T-helper 1 cell (primary cell): ENCODE results near the gene RRBP1.
A peak's percentile ranks its signal among the peaks of the same experiment; 100 is the strongest.

Experiments used
- DNase-seq, 5 donors: peaks; one replicate each; pipeline ENCODE4 v3.0.0-alpha.2; 2012 to 2020

The RRBP1 gene

DNA sequence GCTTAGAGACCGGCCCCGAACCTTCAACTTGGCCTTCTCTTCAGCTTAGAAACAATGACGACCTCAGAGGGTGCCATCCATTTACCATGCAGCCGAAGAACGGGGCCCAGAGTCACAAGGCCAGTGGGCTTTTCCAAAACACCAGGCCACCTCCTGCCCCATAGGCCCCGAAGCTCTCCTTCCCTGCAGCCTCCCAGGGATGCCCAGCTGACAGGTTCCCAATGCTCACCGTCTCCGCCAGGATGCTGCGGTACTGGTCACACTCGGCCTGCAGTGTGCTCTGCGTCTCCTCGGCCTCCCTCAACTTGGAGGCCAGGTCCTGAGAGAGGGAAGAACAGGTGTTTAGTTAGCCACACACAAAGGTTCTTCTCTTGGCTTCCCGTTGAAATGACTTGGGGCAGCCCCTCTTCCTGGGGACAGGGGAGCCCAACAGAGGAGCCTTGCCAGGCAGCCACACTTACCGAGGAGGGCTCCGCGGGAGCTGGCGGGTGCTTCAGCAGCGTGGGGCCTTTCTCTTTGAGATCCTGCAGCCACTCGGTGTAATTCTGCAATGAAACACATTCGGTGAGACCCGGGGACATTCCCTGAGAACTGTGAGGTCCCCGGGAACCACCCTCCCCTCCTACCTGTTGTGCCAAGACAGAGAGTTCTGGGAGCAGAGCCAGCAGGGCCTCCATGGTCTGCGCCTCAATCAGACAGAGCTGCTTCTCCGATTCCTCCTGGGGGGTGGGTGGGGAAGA lies 60.6 kb downstream of the RRBP1 start:
- DNase-seq, result peak in 1 of 5 donors; percentile 11

DNA sequence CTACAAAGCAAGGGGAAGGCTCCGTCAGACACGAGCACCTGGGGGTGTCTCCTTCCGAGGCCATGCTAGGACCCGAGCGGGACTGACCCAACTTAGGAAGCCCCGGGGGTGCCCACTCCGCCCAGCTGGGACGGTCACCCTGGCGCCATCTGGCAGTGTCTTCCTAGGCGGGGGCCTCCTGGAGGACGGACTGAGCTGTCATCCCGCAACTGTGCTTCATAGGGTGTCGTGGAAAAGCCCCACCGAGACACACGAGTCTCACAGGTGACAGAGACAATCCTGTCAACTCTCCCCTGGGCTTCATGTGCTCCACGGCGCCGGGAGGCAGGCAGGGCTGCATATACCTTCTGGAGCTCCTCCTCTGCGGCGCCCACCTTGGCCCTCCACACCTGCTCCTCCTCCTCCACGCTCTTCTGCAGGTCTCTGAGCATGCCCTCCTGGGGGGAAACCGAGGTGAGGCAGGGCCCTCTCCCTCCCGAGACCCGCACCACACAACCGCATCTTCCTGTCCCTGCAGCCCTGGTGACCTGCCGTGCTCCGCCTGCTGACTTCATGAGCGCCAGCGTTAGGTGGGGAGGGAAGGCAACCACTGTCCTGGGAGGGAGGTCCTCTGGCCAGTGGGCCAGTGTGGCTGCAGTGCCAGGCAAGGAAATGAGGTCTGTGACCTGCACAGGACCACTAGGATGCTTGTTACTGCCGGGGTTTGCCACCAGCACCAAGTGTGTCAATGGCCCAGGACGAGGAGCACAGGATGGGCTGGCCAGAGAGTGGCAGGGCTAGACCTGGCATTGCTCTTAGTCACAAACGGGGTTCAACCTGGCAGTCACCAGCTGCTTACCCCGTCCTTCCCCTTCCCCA lies 61.4 kb downstream of the RRBP1 start:
- DNase-seq, result peak in 1 of 5 donors; percentile 11

DNA sequence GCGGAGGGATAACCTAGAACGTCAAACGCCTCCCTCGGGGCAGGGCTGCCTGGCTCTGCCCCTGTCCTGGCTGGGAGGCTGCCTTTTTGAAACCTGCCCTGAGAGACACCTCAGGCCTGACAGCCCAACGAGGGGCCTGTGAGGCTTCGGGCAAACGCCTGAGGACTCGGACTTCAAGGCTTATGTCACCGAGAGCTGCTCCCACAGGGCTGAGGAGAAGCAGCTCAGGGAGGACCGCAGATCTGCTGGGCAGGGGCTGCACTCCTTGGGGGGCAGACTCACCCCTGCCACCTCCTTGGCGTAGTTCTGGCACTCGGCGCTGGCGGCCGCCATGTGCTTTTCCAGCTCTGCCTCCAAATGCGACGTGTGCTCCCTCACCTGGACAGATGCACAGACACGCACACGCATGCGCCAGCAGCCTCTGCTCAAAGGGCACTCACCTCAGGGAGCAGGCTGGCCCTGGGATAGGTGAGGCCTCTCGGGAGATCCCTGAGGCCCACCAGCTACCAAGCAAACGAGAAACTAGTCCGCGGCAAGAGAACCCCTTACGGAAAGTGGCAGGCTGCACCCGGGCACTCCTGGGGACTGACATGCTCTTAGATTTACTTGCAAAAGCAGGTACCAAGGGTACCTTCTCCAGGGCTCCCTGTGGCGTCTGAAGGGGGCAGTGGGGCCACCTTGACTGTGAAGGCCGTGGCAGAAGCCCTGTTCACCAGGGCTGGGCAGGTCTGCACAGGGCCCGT lies 62.5 kb downstream of the RRBP1 start:
- peak in 1 of 5 donors; percentile 5 for DNase-seq

DNA sequence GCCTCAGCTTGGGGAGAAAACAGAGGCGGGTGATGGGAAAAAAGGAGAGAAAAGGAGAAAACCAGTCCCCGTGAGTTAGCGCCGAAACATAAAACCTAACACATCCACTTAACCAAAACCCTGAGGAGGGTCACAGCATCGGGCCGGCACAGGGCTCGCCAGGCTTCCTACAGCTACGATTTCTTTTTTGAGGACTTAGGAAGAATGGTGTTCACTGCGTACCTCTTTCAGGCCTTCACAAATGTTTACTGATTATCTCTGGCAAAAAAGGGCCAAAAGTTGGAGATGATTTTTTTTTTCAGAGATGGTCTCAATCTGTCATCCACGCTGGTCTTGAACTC lies 63.4 kb downstream of the RRBP1 start:
- no peak for DNase-seq

DNA sequence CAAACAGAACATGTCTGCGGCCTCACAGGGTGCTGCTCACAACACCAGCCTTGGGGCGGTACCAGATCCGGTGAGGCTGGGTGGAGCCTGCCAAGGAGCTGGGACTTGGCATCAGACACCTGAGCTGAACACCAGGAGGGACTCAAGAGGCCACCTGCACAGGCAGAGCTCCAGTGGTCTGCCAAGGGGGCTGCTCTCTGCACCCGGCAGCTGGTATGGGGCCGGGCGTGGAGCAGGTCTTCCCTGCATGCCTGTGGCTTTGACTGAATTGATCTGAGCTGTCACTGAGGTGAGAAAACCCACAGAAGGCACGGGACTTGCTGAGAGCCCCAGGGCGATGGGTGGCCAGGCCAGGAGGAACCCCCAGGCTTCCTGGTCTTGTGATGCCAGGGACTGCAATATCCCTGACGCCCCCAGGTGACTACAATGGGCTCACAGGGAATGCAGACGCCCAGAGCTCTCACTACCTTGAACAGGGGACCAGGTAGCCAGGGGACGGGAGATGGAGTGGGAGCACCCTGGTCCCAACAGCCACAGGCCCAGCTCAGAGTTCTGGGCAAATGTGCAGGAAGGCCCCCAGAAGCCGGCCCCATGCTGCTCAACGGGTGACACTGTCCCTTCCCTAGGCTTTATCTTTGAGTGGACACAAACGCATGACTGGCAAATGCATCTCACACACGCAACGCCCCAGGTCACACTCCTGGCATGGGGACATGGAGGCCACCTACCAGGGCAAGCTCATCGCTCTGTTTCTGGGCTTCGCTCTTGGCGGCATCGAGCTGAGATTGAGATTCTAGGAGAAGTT lies 64.0 kb downstream of the RRBP1 start:
- DNase-seq, result peak in 1 of 5 donors; percentile 8

DNA sequence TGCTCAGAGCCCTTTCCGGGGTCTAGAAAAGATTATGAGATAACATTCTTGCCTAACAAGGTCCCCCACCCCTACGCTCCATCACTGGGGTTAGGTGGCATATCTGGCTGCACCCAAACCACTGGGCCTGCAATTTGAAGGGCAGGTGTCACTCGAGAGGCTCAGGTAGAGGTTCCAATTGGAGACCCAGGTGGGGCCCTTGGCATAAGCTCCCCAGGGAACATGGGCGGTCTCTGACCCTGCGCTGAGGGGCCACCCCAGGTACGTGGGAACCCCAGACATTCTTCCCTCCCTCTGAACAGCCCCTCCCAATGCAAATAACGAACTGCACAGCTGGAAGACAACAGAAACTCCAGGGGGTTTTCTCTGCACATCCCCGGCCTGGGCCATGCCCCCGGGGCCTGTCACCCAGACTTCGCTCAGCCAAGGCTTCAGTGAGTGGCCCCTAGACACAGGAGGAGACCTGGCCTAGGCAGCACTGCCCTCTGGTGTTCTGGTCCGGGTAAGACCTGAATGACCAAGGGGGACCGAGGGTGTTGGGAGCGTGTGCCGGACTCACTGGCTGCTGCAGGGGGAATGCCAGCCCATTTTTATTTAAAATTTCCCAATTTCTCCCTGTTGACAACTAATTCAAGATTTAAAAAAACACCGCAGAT lies 64.7 kb downstream of the RRBP1 start:
- peak in 3 of 5 donors; percentile 22 to 32 (median 30) for DNase-seq

DNA sequence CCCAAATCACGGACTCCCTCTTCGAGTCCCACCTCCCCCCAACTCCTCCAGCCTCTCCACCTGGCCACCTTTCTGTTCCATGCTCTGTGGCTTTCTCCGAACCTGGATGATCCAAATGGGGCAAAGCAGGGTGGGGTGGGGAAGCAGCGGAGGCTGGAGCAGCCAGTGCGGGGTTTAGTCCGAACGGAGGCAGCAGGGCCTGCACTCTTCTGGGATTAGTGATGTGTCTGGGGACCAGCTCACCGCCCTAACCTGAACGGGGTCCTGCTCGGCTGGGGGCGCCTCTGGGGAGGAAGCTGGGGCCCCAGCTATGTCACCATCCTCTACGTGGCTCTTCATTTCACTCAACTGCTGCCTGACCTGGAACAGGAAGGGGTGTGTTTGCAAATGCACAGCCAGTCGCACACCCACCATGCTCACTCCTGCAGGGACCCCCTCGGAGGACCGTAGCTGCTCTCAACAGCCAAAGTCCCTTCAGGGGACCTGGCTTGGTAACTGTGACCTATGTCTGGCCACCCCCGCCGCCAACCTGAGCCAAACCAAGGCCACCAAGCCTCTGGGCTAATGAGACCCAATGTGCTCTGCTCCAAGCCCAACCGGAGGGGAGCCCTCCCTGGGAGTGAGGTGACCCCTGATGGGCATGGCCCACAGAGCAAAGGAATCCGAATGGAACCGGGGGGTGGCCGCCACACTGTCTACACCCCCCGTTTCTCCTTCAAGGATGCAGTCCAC lies 65.4 kb downstream of the RRBP1 start:
- peak in 1 of 5 donors; percentile 10 for DNase-seq

DNA sequence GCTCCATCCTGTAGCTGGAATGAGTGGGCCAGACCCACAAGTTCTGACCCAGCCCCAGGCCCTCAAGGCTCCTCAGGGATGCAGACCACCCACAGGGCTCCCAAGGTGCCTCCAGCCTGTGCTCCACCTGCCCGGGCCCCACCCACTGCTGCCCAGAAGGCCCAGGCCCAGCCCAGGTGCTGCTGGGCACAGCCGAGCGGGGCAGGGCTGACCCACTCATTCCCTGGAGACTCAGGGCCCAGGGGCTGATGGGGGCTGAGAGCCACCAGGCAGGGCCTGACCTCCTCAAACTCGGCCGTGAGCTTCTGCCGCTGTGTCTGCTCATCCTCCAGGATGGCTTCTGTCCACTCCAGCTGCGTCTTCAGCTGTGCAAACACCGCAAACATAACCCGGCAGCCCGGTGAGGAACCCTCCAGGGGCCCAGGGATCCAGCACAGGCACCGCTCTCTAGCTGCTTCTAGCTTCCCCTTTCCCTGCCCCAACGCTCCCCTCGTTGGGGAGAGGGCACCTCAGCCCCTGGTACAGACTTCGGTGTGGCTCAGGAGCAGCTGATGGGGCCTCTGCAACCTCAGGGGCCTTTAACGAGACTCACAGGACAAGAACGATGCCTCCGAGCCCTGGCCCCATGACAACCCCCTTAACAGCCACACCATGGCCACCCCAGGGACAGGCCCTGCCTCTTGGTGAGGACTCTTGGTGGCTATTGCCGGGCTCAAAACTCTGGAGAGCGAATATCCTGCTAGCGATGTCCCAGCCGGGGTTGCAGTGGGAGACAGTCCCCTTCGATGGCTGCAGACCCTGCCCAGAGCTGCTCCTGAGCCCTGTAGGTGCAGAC lies 66.2 kb downstream of the RRBP1 start:
- peak in 1 of 5 donors; percentile 11 for DNase-seq

DNA sequence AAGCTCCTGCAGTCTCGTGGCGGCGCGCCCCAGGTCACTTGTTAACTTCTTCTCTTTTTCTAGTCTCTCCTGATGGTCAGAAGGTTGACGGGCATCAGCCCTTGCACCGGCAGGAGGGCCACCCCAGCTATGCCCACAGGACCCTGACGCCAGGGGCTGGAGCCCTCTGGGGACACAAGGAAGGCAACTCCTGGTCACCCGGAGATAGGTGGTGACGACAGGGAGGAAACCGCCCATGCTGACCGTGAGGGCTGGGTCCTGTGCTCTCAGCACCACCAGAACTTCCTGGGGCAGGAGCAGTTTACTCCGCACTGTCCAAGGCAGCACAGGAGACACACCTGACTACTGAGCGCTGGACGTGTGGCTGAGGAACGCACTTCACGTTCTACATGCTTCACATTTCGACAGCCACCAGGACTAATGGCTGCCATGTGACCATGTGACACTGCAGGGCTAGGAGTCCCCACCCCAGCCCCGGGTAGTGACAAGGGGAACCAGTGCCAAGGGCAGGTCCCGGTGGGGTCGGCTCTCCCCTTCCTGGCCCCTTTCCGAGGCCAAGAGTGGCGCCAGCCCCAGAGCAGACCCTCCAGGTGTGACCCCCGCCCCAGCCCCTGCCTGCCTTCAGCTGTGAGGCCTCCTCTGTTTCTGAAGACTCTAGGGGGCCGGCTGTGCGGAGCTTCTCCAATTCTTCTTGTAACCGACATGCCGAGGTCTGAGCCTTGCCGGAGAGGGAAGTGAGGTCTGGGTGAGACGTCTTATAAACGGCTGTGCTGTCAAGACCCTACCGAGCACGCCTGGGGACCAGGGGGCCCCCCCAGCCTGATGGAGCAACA lies 67.0 kb downstream of the RRBP1 start:
- DNase-seq, result peak in 1 of 5 donors; percentile 12

DNA sequence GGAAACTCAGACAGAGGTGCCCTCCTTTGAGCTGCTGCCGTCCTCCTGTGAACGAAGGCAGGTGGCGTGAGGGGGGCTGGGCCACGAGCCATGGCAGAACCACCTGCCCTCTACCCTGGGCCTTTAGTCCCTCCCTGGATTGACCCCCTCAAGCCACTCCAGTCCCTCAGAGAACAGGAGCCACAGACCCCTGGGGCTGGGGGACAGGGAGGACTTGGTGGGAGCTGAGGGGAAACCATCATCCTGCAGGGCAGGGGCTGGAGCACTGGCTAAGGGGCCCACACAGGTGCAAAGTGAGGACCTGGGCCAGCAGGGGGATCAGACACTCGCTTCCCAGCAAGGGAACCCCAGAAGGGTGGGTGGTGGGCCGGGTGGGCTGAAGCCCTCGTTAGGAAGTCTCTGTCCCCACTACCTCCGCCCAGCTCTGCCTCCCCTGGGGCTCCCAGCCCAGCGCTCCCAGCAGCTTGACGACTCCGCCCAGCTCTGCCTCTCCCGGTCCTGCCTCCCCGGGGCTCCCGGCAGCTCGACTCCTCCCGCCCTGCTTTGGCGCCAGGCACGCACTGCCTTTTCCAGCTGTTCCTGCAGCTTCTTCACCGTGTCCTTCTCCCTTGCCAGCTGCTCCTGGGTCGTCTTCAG lies 67.7 kb downstream of the RRBP1 start:
- peak in 1 of 5 donors; percentile 5 for DNase-seq

DNA sequence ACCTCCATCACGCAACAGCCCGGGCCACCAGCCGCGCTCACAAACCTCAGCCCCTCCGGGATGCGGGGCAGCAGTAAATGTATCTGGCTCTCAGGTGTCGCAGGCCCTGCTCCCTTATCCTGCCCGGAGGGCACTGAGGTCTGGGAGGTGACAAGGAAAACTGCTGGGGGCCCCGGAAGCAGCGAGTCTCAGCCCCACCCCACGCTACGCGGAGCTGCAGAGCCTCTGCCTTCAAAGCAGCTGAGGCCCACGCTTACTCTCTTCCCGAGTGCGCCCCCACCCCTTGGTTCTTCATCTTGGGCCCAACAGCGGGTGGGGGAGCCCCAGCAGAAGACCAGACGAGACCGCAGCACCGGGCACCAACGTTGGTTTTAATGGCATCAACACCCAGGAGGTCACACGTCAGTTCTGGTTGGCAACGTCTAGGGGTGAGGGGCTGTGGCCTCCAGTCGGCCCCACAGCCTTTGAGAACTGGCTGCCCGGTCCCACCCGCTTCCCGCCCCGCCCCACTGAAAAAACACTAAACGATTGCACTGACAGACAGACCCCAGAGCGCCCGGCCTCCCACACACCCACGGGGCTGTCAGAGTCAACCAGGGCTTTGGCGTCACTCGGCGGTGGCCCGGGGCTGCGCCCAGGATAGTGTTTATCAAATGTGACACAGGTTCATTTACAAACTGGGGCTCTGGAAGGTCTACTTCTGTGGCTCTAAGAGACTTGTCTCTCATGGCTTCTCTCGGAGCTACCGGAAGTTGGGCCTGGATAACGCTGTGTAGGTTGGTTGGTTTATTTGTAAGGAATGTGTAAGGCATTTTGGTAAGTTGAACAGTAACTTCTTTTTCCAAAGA lies 68.5 kb downstream of the RRBP1 start:
- peak in 1 of 5 donors; percentile 12 for DNase-seq

DNA sequence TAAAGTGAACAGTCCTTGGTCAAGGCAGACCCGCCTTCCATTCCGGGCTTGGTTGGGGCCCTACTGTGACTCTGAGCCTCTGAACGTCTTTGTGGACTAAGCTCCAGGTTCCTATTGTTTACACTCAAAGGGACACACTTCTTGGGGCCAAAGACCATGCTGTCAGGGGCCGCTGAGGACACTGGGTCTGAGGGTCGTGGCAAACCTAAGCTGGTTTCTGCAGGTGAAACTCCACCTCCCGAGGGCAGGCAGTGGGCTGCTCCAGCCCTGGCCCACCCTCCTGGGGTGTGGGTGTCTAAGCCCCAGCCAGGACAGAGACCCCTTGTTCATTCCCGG lies 69.1 kb downstream of the RRBP1 start:
- DNase-seq, result no peak

DNA sequence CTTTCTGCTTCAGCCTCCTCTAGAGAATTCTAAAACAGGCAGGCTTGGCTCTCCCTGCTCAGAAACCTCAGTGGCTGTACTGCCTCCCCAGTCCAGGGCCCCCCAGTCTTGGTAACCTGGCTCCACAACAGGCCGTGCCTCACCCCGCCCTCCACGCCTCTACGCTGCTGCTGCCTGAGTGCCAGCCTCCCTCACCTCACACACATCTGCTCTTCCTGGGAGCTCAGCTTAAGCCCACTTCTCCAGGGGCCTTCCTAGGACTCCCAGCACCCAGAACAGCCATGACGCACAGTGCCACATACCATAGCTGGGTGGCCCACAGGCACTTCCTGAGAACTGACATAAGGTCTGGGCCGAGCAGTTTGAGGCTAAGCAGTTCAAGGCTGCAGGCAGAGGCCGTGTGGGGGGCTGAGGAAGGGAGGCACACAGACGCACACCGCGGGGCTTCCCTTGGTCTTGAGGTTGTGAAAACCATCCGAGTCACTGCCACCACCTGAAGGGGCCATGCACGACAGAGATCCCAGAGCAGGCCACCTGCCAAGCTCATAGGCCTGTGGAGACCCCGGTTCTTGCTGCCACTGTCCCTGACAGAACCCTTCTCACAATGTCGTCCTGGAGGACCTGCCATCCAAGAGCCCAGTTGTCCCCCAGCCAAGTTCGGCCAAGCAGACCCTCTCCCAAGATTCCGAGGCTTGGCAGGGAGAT lies 69.6 kb downstream of the RRBP1 start:
- peak in 1 of 5 donors; percentile 24 for DNase-seq

DNA sequence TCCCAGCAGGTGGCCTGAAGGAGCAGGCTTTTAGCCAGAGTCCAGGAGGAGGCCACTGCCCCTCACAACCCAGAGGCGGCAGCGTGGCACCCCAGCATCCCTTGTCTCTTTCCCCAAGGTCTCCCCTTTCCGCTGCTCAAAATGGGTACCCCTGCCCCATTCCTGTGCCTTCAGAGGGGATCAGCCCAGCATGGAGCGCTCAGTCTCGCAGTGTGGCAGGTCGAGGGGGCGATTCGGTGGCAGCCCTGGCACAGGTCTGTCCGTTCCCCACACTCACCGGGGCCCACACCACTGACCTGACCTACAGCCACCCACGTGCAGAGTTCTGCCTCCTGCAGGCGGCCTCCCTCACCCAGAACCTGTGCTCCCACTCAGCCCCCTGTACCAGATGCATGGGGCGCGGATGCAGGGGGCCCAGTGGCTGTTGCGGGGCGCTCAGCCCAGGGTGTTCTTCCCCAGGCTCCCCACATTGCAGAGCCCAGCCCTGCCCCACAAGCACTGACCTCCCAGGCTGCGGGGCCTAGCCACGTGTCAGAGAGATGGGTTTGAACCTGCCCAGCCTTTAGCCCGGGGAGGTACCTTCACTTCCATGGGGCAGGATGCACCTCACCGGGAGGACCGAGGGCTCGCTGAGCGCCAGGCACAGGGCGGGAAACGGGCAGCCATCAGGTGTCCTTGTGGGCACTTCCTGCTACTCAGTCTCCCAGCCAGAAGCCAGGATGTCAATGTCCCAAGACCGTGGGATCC lies 70.3 kb downstream of the RRBP1 start:
- DNase-seq, result no peak

DNA sequence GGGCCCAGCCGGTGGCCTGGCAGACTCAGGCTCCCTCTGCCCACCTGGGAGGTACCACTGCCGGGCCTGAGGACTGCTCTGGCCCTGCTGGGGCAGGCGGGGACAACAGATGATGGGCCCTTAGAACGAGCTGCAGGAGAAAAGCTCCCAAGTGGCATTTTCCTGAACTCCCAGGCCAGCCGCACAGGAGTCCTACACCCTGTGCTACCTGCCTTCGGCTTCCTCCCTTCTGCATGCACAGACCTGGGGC lies 70.8 kb downstream of the RRBP1 start:
- peak in 1 of 5 donors; percentile 24 for DNase-seq

DNA sequence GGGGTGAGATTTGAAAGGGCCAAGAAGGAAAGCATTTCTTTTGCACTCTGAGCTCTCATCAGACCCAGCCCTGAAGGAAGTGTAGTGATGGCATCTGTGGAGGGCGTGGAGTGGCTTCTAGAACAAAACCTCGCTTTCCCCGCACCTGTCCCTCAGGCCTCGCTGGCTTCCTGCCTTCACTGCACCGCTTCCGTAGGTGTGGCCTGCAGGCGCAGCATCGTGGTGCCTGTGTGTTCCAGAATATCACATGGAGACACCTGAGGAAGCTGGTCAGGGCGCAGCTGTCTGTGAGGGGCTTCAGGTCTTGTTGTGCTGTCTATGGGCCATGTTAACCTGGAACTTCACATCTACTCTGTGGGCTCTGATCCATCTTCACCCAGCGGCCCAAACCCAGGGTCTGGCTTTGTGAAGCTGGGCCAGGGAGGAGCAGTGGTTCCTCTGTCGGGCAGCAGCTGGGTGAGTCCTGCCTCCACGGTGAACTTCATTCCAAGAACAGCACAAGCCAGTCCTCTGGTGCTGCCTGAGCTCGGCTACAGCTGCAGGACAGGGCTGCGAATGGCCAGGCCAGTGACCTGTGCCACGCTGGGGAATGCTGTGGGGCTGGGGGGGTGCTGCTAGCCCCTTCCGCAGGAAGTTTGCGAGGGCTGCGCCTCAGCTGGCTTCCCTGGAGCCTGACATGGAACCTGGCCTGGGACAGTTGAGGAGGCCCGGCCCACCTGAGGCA lies 71.3 kb downstream of the RRBP1 start:
- DNase-seq, result peak in 3 of 5 donors; percentile 44 to 85 (median 50)
